Naive thymus-derived CD8-positive, alpha-beta T cell (primary cell): Measurements from ENCODE around the gene LBHD1. TPM values are rescaled to one million over a fixed set of nuclear protein-coding genes. Genes with fewer than 3 reads are reported as not detected.

ENCODE experiments used
- ATAC-seq, 2 donors: fragments of 150-1000 bp; cut with Tn5 transposase in 1 of 2; sonication (Bioruptor Pico), chemical (Tn5 transposase) in 1 of 2; 1 replicate in 1 of 2; 2 replicates in 1 of 2; pipeline ENCODE4 v1.10.0; 2021; ENCODE audit warnings: mild to moderate bottlenecking in 2 of 2, moderate library complexity in 2 of 2
- POLR2A ChIA-PET: fragments of 350-600 bp; sonication (Branson Sonifier 250); formaldehyde crosslinking; loops from one replicate; lab custom pipeline; 2021; ENCODE audit warnings: antibody characterized with exemption; lab: Charles Lee
- DNase-seq, 10 donors: peaks; one replicate each; pipeline versions ENCODE4 v3.0.0 to v3.0.0-alpha.2; 2020 to 2022
- H3K27ac Mint-ChIP-seq, 10 donors: one replicate each; pipeline ENCODE4 v1.8.0; 2020 to 2022; ENCODE audit warnings: mild to moderate bottlenecking in 10 of 10, mixed read lengths in 10 of 10, moderate library complexity in 4 of 10, inconsistent platforms in 1 of 10
- H3K27me3 Mint-ChIP-seq, 5 donors: one replicate each; pipeline ENCODE4 v1.8.0; 2021 to 2022; ENCODE audit warnings: mixed read lengths in 5 of 5
- H3K36me3 Mint-ChIP-seq, 3 donors: one replicate each; pipeline ENCODE4 v1.8.0; 2020 to 2022; ENCODE audit warnings: mixed read lengths in 3 of 3, mild to moderate bottlenecking in 2 of 3, inconsistent platforms in 1 of 3
- H3K4me1 Mint-ChIP-seq, 4 donors: one replicate each; pipeline ENCODE4 v1.8.0; 2021 to 2022; ENCODE audit warnings: mixed read lengths in 4 of 4
- H3K4me3 Mint-ChIP-seq, 10 donors: one replicate each; pipeline ENCODE4 v1.8.0; 2020 to 2022; ENCODE audit warnings: mild to moderate bottlenecking in 10 of 10, mixed read lengths in 10 of 10, moderate library complexity in 6 of 10, inconsistent platforms in 1 of 10
- H3K9me3 Mint-ChIP-seq, 9 donors: one replicate each; pipeline ENCODE4 v1.8.0; 2020 to 2022; ENCODE audit warnings: mixed read lengths in 9 of 9, mild to moderate bottlenecking in 3 of 9, inconsistent platforms in 1 of 9, moderate library complexity in 1 of 9
- polyA plus RNA-seq, 3 donors: library from polyadenylated mRNA; unstranded; fragments of 300-500 nt; fragmentation: Illumina TruSeq; gene quantifications; one replicate each; pipeline ENCODE4 v1.2.3, GENCODE V29; 2021
- total RNA-seq, 8 experiments: library from RNA in 2 of 8; stranded (reverse) in 2 of 8; gene quantifications; one replicate each; pipeline ENCODE4 v1.2.3 and lab custom pipeline; 2021 to 2026

Gene LBHD1
- total RNA-seq = 10 to 100 TPM; 29.5 to 30.9 TPM
- 1 to 10 TPM; 2.4 to 8.3 (median 4.4) TPM for polyA plus RNA-seq
- total RNA-seq (lab: John Stamatoyannopoulos, UW) = 16.4 to 23.7 (median 19.3) reads per million in 6 experiments

- no peaks in the 10 kb centered on the region for H3K27me3 Mint-ChIP-seq
- POLR2A ChIA-PET = interaction anchor here (0.6 to 14.7 kb wide), 35 partner anchors 9 to 247 kb away, joined by 3 to 541 read pairs (median 6); partner anchors contain the start of genes B3GAT3, BSCL2, EEF1G and EML3
- peaks cover 0 to 27% (median 0%) of the 10 kb centered on the region in 3 donors for H3K36me3 Mint-ChIP-seq
- peak within 1 kb of the TSS; percentile 92 to 99 (median 96) for H3K27ac Mint-ChIP-seq
- no peaks in the 10 kb centered on the region for H3K9me3 Mint-ChIP-seq
- H3K4me3 Mint-ChIP-seq = peak within 1 kb of the TSS; percentile 96 to 100 (median 98)
- peaks cover 22 to 67% (median 50%) of the 10 kb centered on the region in 4 donors for H3K4me1 Mint-ChIP-seq
- ATAC-seq (peak; percentile 75 to 76), DNase-seq (peak; percentile 52 to 85 (median 68))
Observed at GRCh38 chr11:62671608-62672389, at the start of gene LBHD1, which contains the start of gene UQCC3. Gene LBHD1 (minus strand): TSS chr11:62672267. CDS start chr11:62670031, 2,236 bp downstream. Gene UQCC3 (plus strand): TSS chr11:62671673. CDS start chr11:62671746, 73 bp downstream.

GRCh38 chr11:62719302-62719978, 47.4 kb upstream of the LBHD1 start:
- Mint-ChIP-seq H3K4me1 (peaks cover 24 to 59% (median 45%) of the 10 kb centered on the region in 4 donors), H3K27ac (peak overlapping the region in 6 of 10 donors; percentile 1 to 84 (median 47)), H3K27me3 (no peaks in the 10 kb centered on the region), H3K4me3 (no peak overlapping the region), H3K36me3 (peaks cover 0 to 99% (median 56%) of the 10 kb centered on the region in 3 donors), H3K9me3 (no peaks in the 10 kb centered on the region)
- DNase-seq (no peak), ATAC-seq (no peak)
- POLR2A ChIA-PET = interaction anchor here (0.6 to 2.5 kb wide), 4 partner anchors 10 to 55 kb away, joined by 3 to 17 read pairs (median 3); partner anchors contain the start of genes C11orf98, CSKMT, LBHD1 and UQCC3

- no peak for DNase-seq
- ATAC-seq = no peak
- H3K4me1 Mint-ChIP-seq = peaks cover 17 to 46% (median 40%) of the 10 kb centered on the region in 4 donors
Observed at GRCh38 chr11:62716816-62717215, 44.7 kb upstream of the LBHD1 start.

GRCh38 chr11:62716206-62716605, 44.1 kb upstream of the LBHD1 start:
- DNase-seq (no peak), ATAC-seq (no peak)
- Mint-ChIP-seq H3K4me3 (no peak overlapping the region), H3K27ac (peak overlapping the region in 2 of 10 donors; percentile 23 to 74), H3K4me1 (peaks cover 17 to 44% (median 36%) of the 10 kb centered on the region in 4 donors), H3K27me3 (no peaks in the 10 kb centered on the region), H3K9me3 (no peaks in the 10 kb centered on the region), H3K36me3 (peaks cover 5 to 98% (median 33%) of the 10 kb centered on the region in 3 donors)
- POLR2A ChIA-PET = interaction anchor here (1.2 to 14.8 kb wide), 2 partner anchors 9 to 11 kb away, joined by 3 to 263 read pairs; partner anchors contain the start of genes BSCL2, HNRNPUL2 and TTC9C

More at GRCh38 chr11:62716816-62717215, 44.7 kb upstream of the LBHD1 start:
- H3K27me3 Mint-ChIP-seq = no peaks in the 10 kb centered on the region
- POLR2A ChIA-PET = interaction anchor here (1.0 to 14.8 kb wide), 2 partner anchors 10 to 37 kb away, joined by 4 to 263 read pairs; partner anchors contain the start of genes HNRNPUL2, TTC9C and ZBTB3
- peaks cover 5 to 98% (median 37%) of the 10 kb centered on the region in 3 donors for H3K36me3 Mint-ChIP-seq
- H3K27ac Mint-ChIP-seq = peak overlapping the region in 7 of 10 donors; percentile 23 to 86 (median 40)
- H3K9me3 Mint-ChIP-seq = no peaks in the 10 kb centered on the region
- H3K4me3 Mint-ChIP-seq = no peak overlapping the region

- Mint-ChIP-seq H3K4me1 (peaks cover 17 to 44% (median 30%) of the 10 kb centered on the region in 4 donors), H3K9me3 (no peaks in the 10 kb centered on the region), H3K27me3 (no peaks in the 10 kb centered on the region), H3K4me3 (no peak overlapping the region), H3K36me3 (peaks cover 5 to 96% (median 29%) of the 10 kb centered on the region in 3 donors), H3K27ac (peak overlapping the region in 7 of 10 donors; percentile 12 to 74 (median 56))
- no peak for DNase-seq
- POLR2A ChIA-PET = interaction anchor here (1.2 to 14.8 kb wide), 3 partner anchors 9 to 38 kb away, joined by 3 to 263 read pairs (median 5); partner anchors contain the start of genes BSCL2, HNRNPUL2, TTC9C and ZBTB3
- no peak for ATAC-seq
Observed at GRCh38 chr11:62715150-62716130, 43.4 kb upstream of the LBHD1 start.

GRCh38 chr11:62713343-62713742, 41.3 kb upstream of the LBHD1 start:
- no peak overlapping the region for H3K4me3 Mint-ChIP-seq
- no peaks in the 10 kb centered on the region for H3K9me3 Mint-ChIP-seq
- H3K4me1 Mint-ChIP-seq = peaks cover 18 to 42% (median 39%) of the 10 kb centered on the region in 4 donors
- peak overlapping the region in 9 of 10 donors; percentile 38 to 92 (median 65) for H3K27ac Mint-ChIP-seq
- peaks cover 5 to 79% (median 17%) of the 10 kb centered on the region in 3 donors for H3K36me3 Mint-ChIP-seq
- ATAC-seq (no peak), DNase-seq (no peak)
- POLR2A ChIA-PET = interaction anchor here (9.7 to 14.8 kb wide), 2 partner anchors 14 to 128 kb away, joined by 98 to 263 read pairs; partner anchors contain the start of genes HNRNPUL2, TTC9C and WDR74
- H3K27me3 Mint-ChIP-seq = no peaks in the 10 kb centered on the region

GRCh38 chr11:62712861-62713260, 40.8 kb upstream of the LBHD1 start:
- no peaks in the 10 kb centered on the region for H3K9me3 Mint-ChIP-seq
- ATAC-seq (no peak), DNase-seq (no peak)
- H3K36me3 Mint-ChIP-seq = peaks cover 5 to 74% (median 12%) of the 10 kb centered on the region in 3 donors
- peaks cover 21 to 47% (median 40%) of the 10 kb centered on the region in 4 donors for H3K4me1 Mint-ChIP-seq
- H3K4me3 Mint-ChIP-seq = peak overlapping the region in 1 of 10 donors; percentile 18
- H3K27ac Mint-ChIP-seq = peak overlapping the region; percentile 22 to 92 (median 62)
- POLR2A ChIA-PET = interaction anchor here (9.7 to 14.8 kb wide), 2 partner anchors 14 to 128 kb away, joined by 98 to 263 read pairs; partner anchors contain the start of genes HNRNPUL2, TTC9C and WDR74
- H3K27me3 Mint-ChIP-seq = no peaks in the 10 kb centered on the region

GRCh38 chr11:62712276-62712812, 40.3 kb upstream of the LBHD1 start:
- H3K27me3 Mint-ChIP-seq = no peaks in the 10 kb centered on the region
- DNase-seq (no peak), ATAC-seq (no peak)
- peak overlapping the region; percentile 37 to 92 (median 58) for H3K27ac Mint-ChIP-seq
- H3K4me1 Mint-ChIP-seq = peaks cover 22 to 50% (median 42%) of the 10 kb centered on the region in 4 donors
- H3K9me3 Mint-ChIP-seq = no peaks in the 10 kb centered on the region
- peak overlapping the region in 5 of 10 donors; percentile 0 to 40 (median 10) for H3K4me3 Mint-ChIP-seq
- H3K36me3 Mint-ChIP-seq = peaks cover 5 to 69% (median 9%) of the 10 kb centered on the region in 3 donors
- POLR2A ChIA-PET = interaction anchor here (8.0 to 14.8 kb wide), 3 partner anchors 15 to 129 kb away, joined by 71 to 263 read pairs (median 98); partner anchors contain the start of genes HNRNPUL2, TTC9C, WDR74 and ZBTB3

- POLR2A ChIA-PET = interaction anchor here (0.6 to 14.8 kb wide), 29 partner anchors 9 to 1559 kb away, joined by 3 to 263 read pairs (median 11); partner anchors contain the start of genes B3GAT3, C11orf98, CSKMT and EEF1G
- H3K9me3 Mint-ChIP-seq = no peaks in the 10 kb centered on the region
- H3K4me1 Mint-ChIP-seq = peaks cover 27 to 65% (median 59%) of the 10 kb centered on the region in 4 donors
- no peaks in the 10 kb centered on the region for H3K27me3 Mint-ChIP-seq
- peaks cover 4 to 45% (median 5%) of the 10 kb centered on the region in 3 donors for H3K36me3 Mint-ChIP-seq
- ATAC-seq (no peak), DNase-seq (no peak)
- peak overlapping the region; percentile 88 to 98 (median 95) for H3K4me3 Mint-ChIP-seq
- H3K27ac Mint-ChIP-seq = peak overlapping the region; percentile 97 to 100 (median 99)
Observed at GRCh38 chr11:62710001-62710345, 37.9 kb upstream of the LBHD1 start.

- H3K4me3 Mint-ChIP-seq = peak overlapping the region; percentile 88 to 98 (median 95)
- ATAC-seq (peak; percentile 74 to 78), DNase-seq (peak; percentile 84 to 99 (median 97))
- H3K27ac Mint-ChIP-seq = peak overlapping the region; percentile 97 to 100 (median 99)
- POLR2A ChIA-PET = interaction anchor here (0.6 to 14.8 kb wide), 40 partner anchors 9 to 1560 kb away, joined by 3 to 263 read pairs (median 8); partner anchors contain the start of genes B3GAT3, C11orf98, CSKMT and EEF1G
- peaks cover 27 to 70% (median 59%) of the 10 kb centered on the region in 4 donors for H3K4me1 Mint-ChIP-seq
- H3K27me3 Mint-ChIP-seq = no peaks in the 10 kb centered on the region
- peaks cover 4 to 40% (median 5%) of the 10 kb centered on the region in 3 donors for H3K36me3 Mint-ChIP-seq
- H3K9me3 Mint-ChIP-seq = no peaks in the 10 kb centered on the region
Observed at GRCh38 chr11:62709247-62710000, 37.4 kb upstream of the LBHD1 start.
